ENCODE data around the gene CREB3L1.

The CREB3L1 gene

GRCh38 chr11:46275964-46276641 is 1.4 kb upstream of the CREB3L1 start:
- no peak for DNase-seq

GRCh38 chr11:46277313-46277621 is 195 bp upstream of the CREB3L1 start:
- no peak for DNase-seq

GRCh38 chr11:46278387-46279125 is 1.1 kb downstream of the CREB3L1 start:
- DNase-seq: peak; percentile 54

GRCh38 chr11:46279126-46280099 is 2.0 kb downstream of the CREB3L1 start:
- DNase-seq: no peak

GRCh38 chr11:46280706-46281105 is 3.2 kb downstream of the CREB3L1 start:
- DNase-seq: no peak

- DNase-seq: no peak
Observed at GRCh38 chr11:46281371-46281831, 3.9 kb downstream of the CREB3L1 start.

GRCh38 chr11:46285173-46285572 is 7.7 kb downstream of the CREB3L1 start:
- DNase-seq: no peak

GRCh38 chr11:46285594-46286033 is 8.2 kb downstream of the CREB3L1 start:
- no peak for DNase-seq

GRCh38 chr11:46286789-46287188 is 9.3 kb downstream of the CREB3L1 start:
- DNase-seq: no peak

- no peak for DNase-seq
Observed at GRCh38 chr11:46288451-46288850, 11.0 kb downstream of the CREB3L1 start.

- no peak for DNase-seq
Observed at GRCh38 chr11:46290011-46290410, 12.5 kb downstream of the CREB3L1 start.

GRCh38 chr11:46290598-46291309 is 13.3 kb downstream of the CREB3L1 start:
- DNase-seq: no peak

GRCh38 chr11:46291441-46292150 is 14.1 kb downstream of the CREB3L1 start:
- no peak for DNase-seq

GRCh38 chr11:46293066-46293465 is 15.6 kb downstream of the CREB3L1 start:
- no peak for DNase-seq

GRCh38 chr11:46293641-46294103 is 16.2 kb downstream of the CREB3L1 start:
- DNase-seq: no peak

GRCh38 chr11:46294365-46295309 is 17.2 kb downstream of the CREB3L1 start:
- no peak for DNase-seq

- DNase-seq: peak; percentile 91
Observed at GRCh38 chr11:46295312-46296058, 18.0 kb downstream of the CREB3L1 start.

- DNase-seq: no peak
Observed at GRCh38 chr11:46296059-46296527, 18.6 kb downstream of the CREB3L1 start.

Data from retina (tissue), 1 donor.